Activated CD4-positive, CD25-positive, alpha-beta regulatory T cell treated with anti-CD3 and anti-CD28 coated beads, Interleukin-2, amount 50 U/mL, for 72 hours (primary cell): ENCODE data around the gene RBM6.
"Not testable (repeated sequence)": the region's sequence is repeated elsewhere in the genome, so short reads cannot be mapped to it uniquely, and the experiment has no call there.

ENCODE experiments used
- DNase-seq: peaks from one replicate; pipeline ENCODE4 v3.0.0; 2021

Gene RBM6

DNA sequence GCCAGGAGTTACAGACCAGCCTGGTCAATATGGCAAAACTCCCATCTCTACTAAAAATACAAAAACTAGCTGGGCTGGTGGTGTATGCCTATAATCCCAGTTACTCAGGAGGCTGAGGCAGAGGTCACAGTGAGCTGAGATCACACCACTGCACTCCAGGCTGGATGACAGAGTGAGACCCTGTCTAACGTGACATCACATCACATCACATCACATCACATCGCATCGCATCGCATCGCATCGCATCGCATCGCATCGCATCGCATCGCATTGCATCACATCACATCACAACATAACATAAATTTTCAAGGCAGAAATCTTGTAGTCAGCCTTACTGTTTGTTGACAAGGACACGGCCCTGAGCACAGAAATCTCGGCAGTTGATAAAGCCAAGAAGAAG is 44.4 kb downstream of the RBM6 start:
- no peak for DNase-seq

DNA sequence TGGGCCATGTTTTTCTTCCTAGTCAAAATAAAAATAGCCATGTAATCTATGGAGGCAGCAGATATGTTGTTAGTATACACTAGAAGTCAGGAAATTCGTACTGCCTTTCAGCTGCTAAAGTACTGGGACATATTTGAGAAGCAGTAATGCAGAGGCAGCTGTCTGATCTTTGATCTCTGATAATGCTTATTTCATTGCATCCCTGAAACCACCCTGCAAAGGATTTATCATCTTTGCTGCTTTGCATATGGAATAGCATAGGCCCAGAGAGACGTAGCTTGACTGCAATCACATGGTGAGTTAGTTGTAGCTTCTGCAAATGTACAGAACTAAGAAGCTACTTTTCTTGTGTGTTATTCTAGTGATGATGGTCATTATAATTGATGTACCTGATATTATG is 52.4 kb downstream of the RBM6 start:
- DNase-seq = no peak

DNA sequence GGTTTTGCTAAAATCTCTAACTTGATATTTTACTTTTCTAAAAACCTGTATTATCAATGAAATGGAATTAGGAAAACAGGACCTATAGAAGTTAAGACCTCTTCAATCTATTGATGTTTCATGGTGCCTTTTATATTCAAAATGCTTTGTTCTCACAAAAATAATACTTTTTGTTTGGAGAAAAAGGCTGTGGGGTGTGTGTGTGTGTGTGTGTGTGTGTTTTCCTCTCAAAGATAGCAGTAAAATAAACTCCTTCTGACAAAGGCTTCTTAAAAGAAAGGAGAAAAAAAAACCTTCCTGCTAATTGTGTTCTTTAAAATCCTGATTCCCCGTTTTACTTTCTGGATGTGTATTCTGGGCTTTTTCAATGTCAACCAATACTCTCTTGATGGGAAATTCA is 54.5 kb downstream of the RBM6 start:
- DNase-seq = no peak

DNA sequence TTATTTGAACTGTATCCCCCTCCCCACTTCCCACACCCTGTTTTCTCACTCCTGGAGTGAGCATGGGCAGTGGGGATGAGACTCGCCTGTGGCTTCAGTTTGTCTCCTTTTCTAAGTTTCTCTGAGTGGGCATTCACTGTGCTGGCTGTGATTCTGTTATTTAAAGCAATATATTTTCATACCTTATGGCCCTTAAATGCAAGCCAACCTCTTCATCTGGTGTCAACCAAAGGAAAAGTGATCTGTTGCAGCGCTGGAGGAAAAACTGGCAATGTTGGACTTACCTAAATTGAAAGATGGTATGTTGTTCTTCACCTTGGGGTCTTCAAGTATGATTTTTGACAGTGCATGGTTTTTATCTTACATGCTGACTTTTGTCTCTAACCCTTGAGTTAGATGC is 56.1 kb downstream of the RBM6 start:
- DNase-seq = no peak

DNA sequence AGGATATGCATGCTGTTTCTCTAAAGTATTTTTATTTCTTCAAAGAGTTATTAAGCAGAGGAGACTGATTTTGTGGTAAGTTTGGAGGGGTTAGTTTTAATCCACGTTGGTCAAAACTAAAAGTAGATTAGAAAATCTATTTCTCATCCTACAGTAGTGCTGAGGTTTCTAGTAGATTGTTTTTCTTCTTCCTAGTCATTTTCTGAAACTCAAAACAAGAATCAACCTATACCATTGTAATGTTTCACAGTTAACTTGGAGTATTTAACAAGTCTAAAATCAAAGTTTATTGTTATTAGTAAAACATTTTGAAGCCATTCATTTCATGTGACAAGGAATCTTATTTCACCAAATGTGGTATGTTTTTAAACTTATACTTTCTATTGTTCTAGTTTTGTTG is 57.9 kb downstream of the RBM6 start:
- DNase-seq = no peak

DNA sequence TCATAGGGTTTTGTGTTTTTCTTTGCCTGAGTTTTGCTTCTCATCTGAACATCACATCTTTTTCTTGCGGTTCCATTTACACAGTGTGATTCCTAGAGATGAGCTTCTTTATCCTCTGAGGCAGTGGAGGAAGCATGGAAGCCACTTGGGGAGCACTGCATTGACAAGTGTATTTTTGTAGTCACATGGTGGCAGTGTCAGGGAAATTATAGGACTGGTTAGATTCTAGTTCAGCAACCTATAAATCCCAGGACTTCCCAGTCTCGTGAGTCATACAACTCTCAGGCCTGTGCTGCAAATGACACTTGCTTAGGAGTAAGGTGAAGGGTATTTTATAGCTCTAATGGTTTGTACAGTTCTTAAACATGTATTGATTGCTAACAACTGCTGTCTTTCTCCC is 58.4 kb downstream of the RBM6 start:
- DNase-seq = no peak

DNA sequence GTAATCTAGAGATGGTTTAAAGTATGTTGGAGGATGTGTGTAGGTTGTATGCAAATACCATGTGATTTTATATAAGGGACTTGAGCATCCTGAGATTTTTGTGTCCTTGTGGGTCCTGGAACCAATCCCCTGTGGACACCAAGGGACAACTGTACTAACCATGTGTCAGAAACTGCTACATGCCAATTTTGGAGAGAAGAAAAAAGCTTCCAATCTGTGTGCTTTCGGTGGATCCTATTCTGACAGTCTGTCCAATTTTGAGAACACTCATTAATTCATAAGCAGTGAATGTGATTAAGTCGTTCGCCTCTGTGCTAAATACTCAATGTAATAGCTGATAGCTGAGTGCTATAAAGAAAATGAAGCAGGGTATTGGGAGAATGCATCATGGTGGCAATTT is 61.6 kb downstream of the RBM6 start:
- DNase-seq = no peak

DNA sequence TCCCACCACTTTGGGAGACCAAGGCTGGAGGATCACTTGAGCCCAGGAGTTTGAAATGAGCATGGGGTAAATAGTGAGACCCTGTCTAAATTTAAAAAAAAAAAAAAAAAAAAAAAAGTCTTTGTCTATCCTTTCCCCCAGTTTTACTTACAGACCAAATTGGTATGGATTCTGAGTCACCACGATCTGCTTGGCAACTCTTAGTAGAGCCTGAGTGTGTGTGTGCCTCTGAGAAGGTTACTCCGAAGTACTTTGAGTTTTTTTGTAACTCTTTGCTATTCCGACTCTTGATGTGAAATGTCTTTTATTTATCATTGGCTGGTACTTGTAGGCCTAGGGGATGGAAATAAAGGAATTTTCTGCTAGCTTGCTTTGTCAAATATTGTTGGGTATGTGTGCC is 63.3 kb downstream of the RBM6 start:
- no peak for DNase-seq

DNA sequence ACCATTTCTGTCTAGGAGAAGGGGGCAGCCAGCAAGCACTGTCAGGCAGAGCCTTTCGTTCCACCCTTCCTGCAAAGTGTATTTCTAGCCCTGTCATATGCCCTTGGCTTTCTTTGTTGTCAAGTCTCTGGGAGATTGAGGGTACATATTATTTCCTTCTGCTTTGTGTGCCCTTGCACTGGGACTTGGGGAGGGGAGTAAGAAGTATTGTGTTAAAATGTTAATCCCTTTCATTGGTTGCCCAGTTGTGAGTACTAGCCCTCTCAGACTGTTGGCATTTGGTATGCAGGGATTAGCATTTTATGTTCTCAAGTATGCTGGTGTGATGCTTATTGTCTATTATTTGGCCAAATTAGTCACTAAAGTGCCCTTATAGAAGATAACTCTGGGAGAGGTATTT is 63.9 kb downstream of the RBM6 start:
- no peak for DNase-seq

DNA sequence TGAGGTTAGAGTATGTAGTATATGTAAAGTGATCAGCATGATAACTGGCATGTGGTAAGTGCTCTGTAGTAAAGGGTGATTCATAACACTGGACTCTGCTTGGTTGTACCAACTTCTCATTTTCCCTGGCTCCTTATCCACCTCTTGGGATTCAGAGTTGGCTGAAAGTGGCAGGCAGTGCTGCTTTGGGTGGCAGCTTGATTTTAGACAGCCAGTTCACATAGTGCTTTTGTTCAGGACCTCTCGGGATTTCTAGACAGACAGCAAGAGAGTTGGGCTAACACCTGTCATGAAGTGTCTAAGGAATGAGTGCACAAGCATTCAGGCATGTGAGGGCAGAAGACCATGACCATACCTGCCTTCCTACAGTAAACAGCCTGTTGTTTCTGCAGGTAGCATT is 69.0 kb downstream of the RBM6 start:
- DNase-seq = no peak

DNA sequence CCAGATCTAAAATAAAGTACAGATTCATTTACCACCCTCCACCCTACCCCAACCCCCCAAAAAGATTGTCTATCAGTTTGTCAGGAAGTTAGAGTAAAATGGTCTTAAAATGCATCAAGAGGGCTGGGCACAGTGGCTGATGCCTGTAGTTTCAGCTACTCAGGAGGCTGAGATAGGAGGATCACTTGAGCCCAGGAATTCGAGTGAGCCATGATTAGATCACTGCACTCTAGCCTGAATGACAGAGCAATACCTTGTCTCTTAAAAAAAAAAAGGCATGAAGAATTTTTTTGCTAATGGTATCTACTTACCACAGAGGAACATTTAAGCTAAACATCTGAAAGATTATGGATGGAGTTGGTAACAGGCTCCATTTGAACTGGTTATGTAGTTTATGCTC is 71.0 kb downstream of the RBM6 start:
- DNase-seq = no peak

DNA sequence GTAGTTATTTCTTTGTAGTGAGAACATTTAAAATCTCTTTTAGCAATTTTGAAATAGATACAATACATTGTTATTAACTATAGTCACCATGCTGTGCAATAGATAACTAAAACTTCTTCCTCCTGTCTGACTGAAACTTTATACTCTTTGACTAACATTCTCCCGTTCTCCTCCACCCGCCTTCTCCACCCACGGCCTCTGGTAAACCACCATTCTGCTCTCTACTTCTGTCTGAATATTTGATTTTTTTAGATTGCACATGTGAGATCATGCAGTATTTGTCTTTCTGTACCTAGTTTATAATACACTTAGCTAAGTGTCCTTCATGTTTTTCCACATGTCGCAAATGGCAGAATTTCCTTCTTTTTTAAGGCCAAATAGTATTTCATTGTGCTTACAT is 76.0 kb downstream of the RBM6 start:
- DNase-seq = no peak

DNA sequence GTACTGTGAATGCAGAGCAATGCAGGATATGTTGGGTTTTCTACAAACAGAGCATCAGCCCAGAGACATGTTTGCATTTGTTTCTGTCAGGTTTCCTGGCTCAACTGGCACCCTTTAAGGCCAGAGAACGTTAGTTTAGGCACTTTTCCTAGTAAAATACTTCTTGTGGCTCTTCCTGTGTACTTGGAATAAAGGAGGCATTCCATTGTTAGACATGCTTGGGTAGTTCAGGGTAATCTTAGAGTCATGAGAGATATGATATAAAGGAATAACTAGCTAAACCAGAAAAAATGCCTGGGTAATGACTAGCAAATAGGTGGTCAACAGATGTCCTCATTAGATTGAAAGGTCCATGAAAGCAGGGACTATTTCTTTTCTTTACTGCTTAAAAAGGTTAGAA is 88.4 kb downstream of the RBM6 start:
- DNase-seq = no peak

DNA sequence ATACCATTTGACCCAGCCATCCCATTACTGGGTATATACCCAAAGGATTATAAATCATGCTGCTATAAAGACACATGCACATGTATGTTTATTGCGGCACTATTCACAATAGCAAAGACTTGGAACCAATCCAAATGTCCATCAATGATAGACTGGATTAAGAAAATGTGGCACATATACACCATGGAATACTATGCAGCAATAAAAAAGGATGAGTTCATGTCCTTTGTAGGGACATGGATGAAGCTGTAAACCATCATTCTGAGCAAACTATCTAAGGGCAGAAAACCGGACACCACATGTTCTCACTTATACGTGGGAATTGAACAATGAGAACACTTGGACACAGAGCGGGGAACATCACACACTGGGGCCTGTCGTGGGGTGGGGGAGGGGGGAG is 91.3 kb downstream of the RBM6 start:
- not testable (repeated sequence) for DNase-seq

DNA sequence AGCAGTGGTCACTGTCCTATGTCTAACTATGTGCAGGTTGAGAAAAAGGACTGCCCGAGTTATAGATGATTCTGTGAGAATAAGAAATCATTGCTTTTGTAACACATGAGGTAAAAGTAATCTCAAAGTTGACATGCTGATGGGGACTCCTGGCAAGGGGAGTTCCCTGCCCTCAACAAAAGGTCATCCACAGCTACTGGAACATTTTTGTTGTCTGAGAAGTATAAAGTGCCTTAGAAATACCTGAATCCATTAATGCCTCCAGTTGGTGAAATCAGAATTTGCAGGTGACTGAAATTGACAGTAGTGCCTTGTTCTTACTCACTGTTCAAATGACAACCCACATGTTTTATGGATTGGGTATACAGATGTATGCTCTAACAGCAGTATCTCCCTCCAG is 105.0 kb downstream of the RBM6 start:
- no peak for DNase-seq

DNA sequence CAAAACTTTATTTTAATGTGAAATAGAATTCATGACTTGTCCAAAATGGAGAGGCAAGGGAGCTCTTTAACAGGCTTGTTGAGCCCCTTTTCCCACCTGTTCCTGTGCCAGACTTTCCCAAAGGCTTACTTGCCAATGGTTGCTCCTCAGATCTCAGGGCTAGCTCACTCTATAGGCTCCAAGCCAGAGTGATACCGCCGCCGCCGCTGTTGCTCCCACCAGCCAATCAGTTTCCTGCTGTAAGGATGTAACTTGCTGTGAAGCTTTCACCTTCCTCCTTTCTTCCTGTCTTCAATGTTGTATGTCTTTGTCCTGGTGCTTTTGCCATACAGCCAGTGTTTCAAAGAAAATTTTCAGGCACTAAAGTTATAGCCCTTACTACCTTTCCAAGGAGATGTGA is 107.5 kb downstream of the RBM6 start:
- DNase-seq = no peak

DNA sequence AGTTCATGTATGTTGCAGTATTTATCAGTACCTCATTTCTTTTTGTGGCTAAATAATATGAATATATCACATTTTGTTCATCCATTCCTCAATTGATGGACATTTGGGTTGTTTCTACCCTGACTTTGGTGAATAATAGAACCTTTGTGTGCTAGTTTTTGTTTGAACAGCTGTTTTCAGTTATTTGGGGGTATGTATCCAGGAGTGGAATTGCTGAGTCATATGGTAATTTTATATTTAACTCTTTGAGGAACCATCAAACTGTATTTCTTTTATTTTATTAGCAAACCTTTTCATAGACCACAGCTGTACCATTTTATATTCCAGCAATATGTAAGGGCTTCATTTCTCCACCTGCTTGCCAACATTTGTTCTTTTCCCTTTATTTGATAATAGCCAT is 110.4 kb downstream of the RBM6 start:
- no peak for DNase-seq

DNA sequence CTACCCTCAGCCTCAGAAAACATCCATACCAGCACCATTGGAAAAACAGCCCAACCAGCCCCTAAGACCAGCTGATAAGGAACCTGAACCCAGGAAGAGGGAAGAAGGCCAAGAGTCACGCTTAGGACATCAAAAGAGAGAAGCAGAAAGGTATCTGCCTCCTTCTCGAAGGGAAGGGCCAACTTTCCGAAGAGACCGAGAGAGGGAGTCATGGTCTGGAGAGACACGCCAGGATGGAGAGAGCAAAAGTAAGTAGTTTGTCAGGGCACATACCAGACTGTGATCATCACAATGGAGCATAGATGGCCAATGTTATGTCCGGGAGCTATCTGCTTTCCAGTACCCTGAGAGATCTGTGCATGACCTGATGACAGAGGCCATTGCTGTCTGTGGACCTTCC is 117.8 kb downstream of the RBM6 start:
- no peak for DNase-seq

DNA sequence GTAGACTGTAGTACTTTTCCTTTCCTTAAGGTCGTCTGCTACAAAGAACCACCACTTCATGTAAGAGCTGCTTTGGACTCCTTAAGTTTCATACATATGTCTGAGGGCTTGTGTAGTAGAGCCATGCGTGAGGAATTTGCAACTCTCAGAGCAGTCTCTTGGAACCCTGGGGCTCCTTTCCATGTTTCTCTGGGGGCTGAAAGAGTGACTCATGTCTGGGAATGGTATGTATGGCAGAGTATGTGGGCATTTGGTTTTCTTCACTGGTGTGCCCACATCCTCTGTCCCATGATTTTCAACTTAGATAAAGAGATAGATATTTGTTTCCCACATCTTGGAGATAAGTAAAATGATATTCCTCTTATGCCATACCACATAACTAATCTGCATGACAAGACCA is 128.2 kb downstream of the RBM6 start:
- DNase-seq = no peak

DNA sequence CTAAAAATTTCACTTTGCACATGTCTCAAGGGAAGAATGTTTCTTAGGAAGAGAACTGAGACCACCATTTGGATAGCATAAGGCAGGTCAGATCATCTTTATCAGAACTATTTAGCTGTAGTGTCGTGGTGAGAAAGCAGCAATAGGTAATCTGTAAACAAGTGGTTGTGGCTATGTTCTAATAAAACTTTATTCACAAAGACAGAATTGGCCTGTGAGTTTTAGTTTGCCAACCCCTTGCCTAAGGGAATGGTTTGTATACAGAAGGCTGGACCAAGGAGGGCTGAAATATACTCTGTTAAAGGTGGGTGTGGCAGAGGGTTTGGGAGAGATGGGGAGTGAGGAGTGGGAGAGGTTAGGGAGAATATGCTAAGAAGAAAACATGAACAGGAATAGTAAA is 138.1 kb downstream of the RBM6 start:
- no peak for DNase-seq

DNA sequence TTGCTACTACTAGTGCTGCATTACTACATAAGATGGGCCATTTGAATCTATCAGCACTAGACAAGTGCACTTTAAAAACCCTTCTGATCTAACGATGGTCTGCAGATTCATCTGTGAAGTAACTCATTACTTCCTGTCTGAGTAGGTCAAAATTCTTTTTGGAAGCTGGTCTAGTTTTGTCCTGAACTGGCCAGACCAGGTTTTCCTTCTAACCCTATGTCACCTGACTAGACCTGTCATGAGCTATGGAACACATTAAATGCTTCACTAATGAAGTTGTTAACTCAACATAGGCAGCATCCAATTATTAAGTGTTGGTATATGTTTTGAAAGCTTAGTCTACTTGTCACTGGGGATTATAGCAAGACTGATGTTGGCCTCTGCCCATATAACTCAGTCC is 138.7 kb downstream of the RBM6 start:
- no peak for DNase-seq

DNA sequence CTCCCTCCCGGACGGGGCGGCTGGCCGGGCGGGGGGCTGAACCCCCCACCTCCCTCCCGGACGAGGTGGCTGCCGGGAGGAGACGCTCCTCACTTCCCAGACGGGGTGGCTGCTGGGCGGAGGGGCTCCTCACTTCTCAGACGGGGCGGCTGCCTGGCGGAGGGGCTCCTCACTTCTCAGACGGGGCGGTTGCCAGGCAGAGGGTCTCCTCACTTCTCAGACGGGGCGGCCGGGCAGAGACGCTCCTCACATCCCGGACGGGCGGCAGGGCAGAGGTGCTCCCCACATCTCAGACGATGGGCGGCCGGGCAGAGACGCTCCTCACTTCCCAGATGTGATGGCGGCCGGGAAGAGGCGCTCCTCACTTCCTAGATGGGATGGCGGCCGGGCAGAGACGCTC is 145.0 kb downstream of the RBM6 start:
- not testable (repeated sequence) for DNase-seq

DNA sequence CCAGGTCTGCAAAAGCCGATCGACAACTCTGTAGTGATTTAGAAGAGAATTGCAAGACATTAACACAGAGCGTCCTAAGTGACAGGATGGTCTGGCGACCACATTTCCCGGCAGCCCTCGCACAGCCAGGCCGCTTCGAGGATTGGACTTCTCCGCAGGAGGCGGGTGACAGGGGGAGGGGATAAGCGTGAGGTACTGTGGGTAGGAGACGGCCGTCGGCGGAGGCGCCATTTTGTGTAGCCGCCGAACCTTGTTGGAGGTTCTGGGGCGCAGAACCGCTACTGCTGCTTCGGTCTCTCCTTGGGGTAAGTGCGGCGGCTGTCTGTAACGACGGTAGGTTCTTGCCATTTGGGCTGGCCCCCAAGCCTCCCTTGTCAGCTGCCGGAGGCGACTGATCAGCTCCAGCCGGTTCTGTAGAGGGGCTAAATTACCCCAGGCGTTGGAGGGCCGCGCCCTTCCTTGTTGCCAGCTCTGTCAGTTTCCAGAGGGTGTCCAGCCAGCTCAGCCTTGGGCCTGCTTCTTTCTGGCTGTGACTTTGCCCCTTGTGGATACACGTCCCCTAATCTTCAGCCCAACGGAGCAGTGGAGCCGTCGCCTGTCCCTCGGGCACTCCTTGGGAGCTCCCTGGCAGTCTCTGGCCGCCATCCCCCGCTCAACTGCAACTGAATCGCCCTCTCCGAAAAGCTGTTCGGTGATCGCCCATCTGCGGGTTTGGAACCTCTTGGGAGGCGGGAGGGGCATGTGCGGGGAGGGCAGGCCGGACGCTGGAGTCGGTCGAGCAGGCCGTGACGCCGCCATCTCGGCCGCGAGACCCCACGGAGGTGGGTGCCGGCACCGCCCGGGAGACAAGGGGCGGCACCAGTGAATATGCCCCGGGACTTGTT is 149.0 kb downstream of the RBM6 start, which contains the start of gene RBM5:
TSS of gene RBM5 (plus strand) at position 195 of the 884 bp plus-strand sequence. CDS start 1,516 bp downstream, outside the sequence.
- peak; percentile 89 for DNase-seq

DNA sequence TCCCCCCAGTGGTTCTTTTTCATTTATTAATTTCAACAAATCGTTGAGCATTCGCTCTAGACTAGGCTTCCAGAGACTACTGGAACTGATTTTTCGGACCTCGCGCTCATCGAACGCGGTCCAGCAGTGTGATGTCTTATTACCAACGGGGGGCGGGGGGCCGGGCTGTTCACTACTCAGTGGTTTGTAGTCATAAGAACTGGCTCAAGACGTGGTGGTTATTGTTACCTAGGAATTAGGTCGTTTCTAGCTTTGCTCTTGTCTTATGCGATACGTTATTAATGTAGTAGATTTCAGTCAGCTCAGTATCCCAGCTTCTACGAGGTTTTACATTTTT is 149.6 kb downstream of the RBM6 start:
- no peak for DNase-seq

DNA sequence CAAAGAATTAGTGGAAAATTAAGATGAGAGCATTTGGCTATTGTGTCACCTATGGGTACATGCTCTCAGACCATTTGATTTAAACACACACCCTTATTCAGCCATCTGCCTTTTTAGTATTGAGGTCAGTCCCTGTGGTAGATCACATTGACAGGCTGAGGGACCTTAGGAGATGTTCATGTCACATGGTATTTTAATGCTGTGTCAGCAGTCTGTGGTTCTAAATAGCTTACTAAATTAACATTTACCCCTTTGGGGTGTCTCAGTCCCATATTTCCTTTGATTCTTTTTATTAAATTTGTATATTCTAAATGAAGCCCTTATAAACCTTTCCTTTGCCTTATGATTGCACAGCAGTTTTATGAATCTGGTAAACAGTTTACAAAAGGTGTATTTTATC is 151.0 kb downstream of the RBM6 start:
- no peak for DNase-seq
